Endothelial cell of umbilical vein (primary cell): ENCODE measurements around the gene HDAC4. TPM values are rescaled to one million over a fixed set of nuclear protein-coding genes. Genes with fewer than 3 reads are reported as not detected.

ENCODE experiments used
- BruUV-seq: library from RNA; stranded (reverse); fragments of 400-500 nt; replicated peaks from 2 replicates; lab custom pipeline; 2021; lab: Mats Ljungman, UMichigan
- CTCF ChIA-PET: fragments of 300-600, 350-600 bp; sonication (Branson Sonifier 250); formaldehyde crosslinking; loops from one replicate; lab custom pipeline; 2021; ENCODE audit warnings: antibody characterized with exemption, inconsistent platforms; lab: Charles Lee
- POLR2A ChIA-PET: fragments of 300-600, 350-600 bp; sonication (Branson Sonifier 250); formaldehyde crosslinking; loops from one replicate; lab custom pipeline; 2021; ENCODE audit warnings: antibody characterized with exemption, inconsistent platforms; lab: Charles Lee
- DNase-seq: peaks from one replicate; pipeline ENCODE4 v3.0.0-alpha.2; 2011; ENCODE audit warnings: low read depth, low spot score
- FAIRE-seq: peaks from 2 replicates; lab custom pipeline; 2011; peaks lifted over from hg19 to GRCh38; lab: Jason Lieb, UNC
- H2AFZ ChIP-seq: 2 replicates; pipeline ENCODE4 v1.6.0; 2012; ENCODE audit warnings: low read depth, low read length, control low read depth, inconsistent platforms
- H3K27ac ChIP-seq: 2 replicates; pipeline ENCODE4 v1.5.1; 2011; ENCODE audit warnings: low read depth, mild to moderate bottlenecking, control low read depth, low read length, moderate library complexity; ENCODE audit not compliant: insufficient read depth
- H3K27me3 ChIP-seq, 2 experiments: 2 replicates each; pipeline versions ENCODE4 v1.6.0 to v1.6.1; 2011; ENCODE audit warnings: low read length in 2 of 2, mixed read lengths in 1 of 2; ENCODE audit not compliant: control insufficient read depth in 2 of 2, insufficient read depth in 2 of 2
- H3K36me3 ChIP-seq, 2 experiments: 2 replicates in 1 of 2; 3 replicates in 1 of 2; pipeline ENCODE4 v1.5.1; 2011; ENCODE audit warnings: low read length in 2 of 2, mild to moderate bottlenecking in 1 of 2, moderate library complexity in 1 of 2; ENCODE audit not compliant: control insufficient read depth in 2 of 2, insufficient read depth in 2 of 2; ENCODE audit errors: extremely low read depth in 1 of 2
- H3K4me1 ChIP-seq: 3 replicates; pipeline ENCODE4 v1.5.1; 2011; ENCODE audit warnings: mild to moderate bottlenecking, low read length; ENCODE audit not compliant: control insufficient read depth, insufficient read depth; ENCODE audit errors: extremely low read depth
- H3K4me2 ChIP-seq: 2 replicates; pipeline ENCODE4 v1.6.1; 2011; ENCODE audit warnings: low read length, control low read depth, mixed read lengths; ENCODE audit not compliant: insufficient read depth
- H3K4me3 ChIP-seq, 3 experiments: fragments of 200-600 bp in 1 of 3; sonication (generic), shearing (Covaris generic) in 1 of 3; replicated peaks in 1 of 3; 2 replicates each; pipeline ENCODE4 v1.5.1; 2011 to 2016; ENCODE audit warnings: control low read depth in 3 of 3, low read length in 3 of 3, mild to moderate bottlenecking in 2 of 3, inconsistent platforms in 1 of 3, low read depth in 1 of 3, moderate library complexity in 1 of 3; ENCODE audit not compliant: insufficient read depth in 1 of 3
- H3K79me2 ChIP-seq: 2 replicates; pipeline ENCODE4 v1.6.0; 2012; ENCODE audit warnings: low read length, inconsistent platforms; ENCODE audit not compliant: control insufficient read depth, insufficient read depth
- H3K9ac ChIP-seq: replicated peaks from 2 replicates; pipeline ENCODE3; 2011; ENCODE audit warnings: low read length, control low read depth; ENCODE audit not compliant: insufficient read depth; ENCODE audit errors: extremely low read depth
- H3K9me1 ChIP-seq: replicated peaks from 3 replicates; pipeline ENCODE4 v1.6.0; 2011; ENCODE audit warnings: mild to moderate bottlenecking, low read length; ENCODE audit not compliant: control insufficient read depth, insufficient read depth; ENCODE audit errors: extremely low read depth
- H3K9me3 ChIP-seq: replicated peaks from 2 replicates; pipeline ENCODE4 v1.5.1; 2012; ENCODE audit warnings: low read length, inconsistent platforms; ENCODE audit not compliant: control insufficient read depth, insufficient read depth
- H4K20me1 ChIP-seq: replicated peaks from 2 replicates; pipeline ENCODE3; 2011; ENCODE audit warnings: mild to moderate bottlenecking, low read length; ENCODE audit not compliant: control insufficient read depth, insufficient read depth; ENCODE audit errors: extremely low read depth
- CTCF ChIP-seq, 2 donors: IDR thresholded peaks; 1 replicate in 1 of 2; 2 replicates in 1 of 2; pipeline ENCODE4 v1.5.1; 2011; ENCODE audit warnings: low read length in 2 of 2, mild to moderate bottlenecking in 2 of 2, moderate library complexity in 2 of 2, control low read depth in 1 of 2, inconsistent platforms in 1 of 2, low read depth in 1 of 2; ENCODE audit not compliant: insufficient read depth in 1 of 2; ENCODE audit errors: extremely low read depth in 1 of 2
- EZH2 ChIP-seq: IDR thresholded peaks from 2 replicates; pipeline ENCODE4 v1.6.1; 2012; ENCODE audit warnings: borderline replicate concordance, low read depth, mild to moderate bottlenecking, moderate library complexity, low read length, inconsistent platforms; ENCODE audit not compliant: severe bottlenecking
- FOS ChIP-seq: IDR thresholded peaks from 2 replicates; pipeline ENCODE4 v1.6.1; 2011; ENCODE audit warnings: mild to moderate bottlenecking, low read length, moderate library complexity, borderline replicate concordance; ENCODE audit not compliant: insufficient read depth
- GATA2 ChIP-seq: IDR thresholded peaks from 2 replicates; pipeline ENCODE4 v1.7.0; 2011; ENCODE audit warnings: low read depth, mild to moderate bottlenecking, moderate library complexity, mixed read lengths, low read length; ENCODE audit not compliant: insufficient read length, insufficient read depth
- JUN ChIP-seq: IDR thresholded peaks from 2 replicates; pipeline ENCODE4 v1.6.1; 2011; ENCODE audit warnings: borderline replicate concordance, low read depth; ENCODE audit not compliant: insufficient read length, insufficient read depth
- MAX ChIP-seq: IDR thresholded peaks from 2 replicates; pipeline ENCODE4 v1.6.1; 2011; ENCODE audit not compliant: insufficient read depth, insufficient read length
- MYC ChIP-seq: IDR thresholded peaks from one replicate; pipeline ENCODE4 v1.6.1; 2011; ENCODE audit warnings: mild to moderate bottlenecking, low read depth, low read length
- POLR2A ChIP-seq: IDR thresholded peaks from 2 replicates; pipeline ENCODE4 v1.6.1; 2012; ENCODE audit warnings: low read depth, mild to moderate bottlenecking, control low read depth, low read length
- POLR2AphosphoS5 ChIP-seq: IDR thresholded peaks from 2 replicates; pipeline ENCODE4 v1.6.1; 2012; ENCODE audit warnings: low read depth, mild to moderate bottlenecking, control low read depth, low read length, moderate library complexity; ENCODE audit not compliant: insufficient read depth
- dilution Hi-C: fragments of 300-500 bp; cut with MboI; formaldehyde crosslinking; loops from one replicate; pipeline ENCODE4 v1.15.0; 2019; ENCODE audit warnings: low sequenced_read_pairs; ENCODE audit not compliant: extremely low pct_ligation_motif_present
- intact Hi-C: fragments of 100-400 bp; cut with micrococcal nuclease; formaldehyde crosslinking; loops from one replicate; pipeline ENCODE4 v1.10.0; 2022
- polyA plus RNA-seq, 4 experiments: library from polyadenylated mRNA; depleted of rRNA in 3 of 4; stranded (reverse) in 3 of 4; unstranded in 1 of 4; fragments of >200 nt; gene quantifications; 2 replicates each; pipeline versions ENCODE4 v1.2.1 to v1.2.3, GENCODE V29; 2011 to 2012; ENCODE audit warnings: missing spikeins in 1 of 4
- total RNA-seq: library from RNA; stranded (reverse); gene quantifications from 2 replicates; pipeline ENCODE4 v1.2.3, GENCODE V29; 2021

HDAC4 gene
- total and polyA plus RNA-seq, 2 donors (not counting 3 experiments of a cell fraction or from before 2014, with no cell fraction given): 13.4 to 33.0 TPM

- no peak overlapping the region for H3K4me3 ChIP-seq
- H2AFZ ChIP-seq: no peak overlapping the region
- ChIA-PET CTCF (interaction anchor here (1.3 kb wide), 1 partner anchor 10 kb away, joined by 5 read pairs; the partner anchor contains the start of gene HDAC4), POLR2A (interaction anchor here (1.7 kb wide), 1 partner anchor 10 kb away, joined by 5 read pairs; the partner anchor contains the start of gene HDAC4)
- DNase-seq: no peak
- intact Hi-C loops (no loop called here), dilution Hi-C loops (no loop called here)
- H4K20me1 ChIP-seq: no peaks in the 10 kb centered on the region
- peaks cover 0 to 2% of the 10 kb centered on the region in 2 experiments for H3K36me3 ChIP-seq
- TF ChIP-seq EZH2 (no peak), MYC (no peak), GATA2 (no peak), FOS (no peak), POLR2AphosphoS5 (no peak), JUN (no peak), MAX (no peak), CTCF (IDR thresholded peaks at IDR 0.05; ENCODE audit: extremely low read depth in 1 of 2, insufficient read depth in 1 of 2, low read depth in 1 of 2, low read length in 2 of 2) (no peak), POLR2A (no peak)
- no peak overlapping the region for H3K9ac ChIP-seq
- H3K9me3 ChIP-seq: no peaks in the 10 kb centered on the region
- no peak for FAIRE-seq
- no peak overlapping the region for H3K4me2 ChIP-seq
- no peaks in the 10 kb centered on the region for H3K4me1 ChIP-seq
- no peaks in the 10 kb centered on the region for H3K9me1 ChIP-seq
- BruUV-seq: no TSS peak
- no peaks in the 10 kb centered on the region for H3K27me3 ChIP-seq
- H3K79me2 ChIP-seq: peaks cover 22% of the 10 kb centered on the region
- no peak overlapping the region for H3K27ac ChIP-seq
Observed at GRCh38 chr2:239390546-239391285, 10.1 kb downstream of the HDAC4 start.
